Measurements from ENCODE around the gene CLEC19A.

Gene CLEC19A

GRCh38 chr16:19356024-19356952 is 70.8 kb downstream of the CLEC19A start:
- no peak overlapping the region for H3K27ac ChIP-seq

GRCh38 chr16:19359556-19359955 is 74.0 kb downstream of the CLEC19A start:
- Histone ChIP-seq H3K27ac (no peak overlapping the region), H3K4me3 (no peak overlapping the region)
- no peak for TF ChIP-seq CTCF (IDR thresholded peaks at IDR 0.05)
- no peak for DNase-seq (ENCODE audit: low spot score)

More at GRCh38 chr16:19356024-19356952, 70.8 kb downstream of the CLEC19A start:
- no peak for DNase-seq (ENCODE audit: low spot score)
- TF ChIP-seq CTCF (IDR thresholded peaks at IDR 0.05) = no peak
- no peak overlapping the region for H3K4me3 ChIP-seq
